Erythroblast (primary cell): Measurements from ENCODE around the gene UBE2B.

ENCODE experiments used
- DNase-seq, 2 experiments: peaks; one replicate each; lab custom pipeline; 2025; lab: John Stamatoyannopoulos, UW
- GATA1 ChIP-seq: IDR thresholded peaks from 2 replicates; pipeline ENCODE4 v1.6.1; 2011; ENCODE audit warnings: low read depth, mild to moderate bottlenecking, control low read depth, low read length, moderate library complexity
- POLR2A ChIP-seq: IDR thresholded peaks from 2 replicates; pipeline ENCODE4 v1.6.1; 2011; ENCODE audit warnings: mild to moderate bottlenecking, low read length

UBE2B gene

DNA sequence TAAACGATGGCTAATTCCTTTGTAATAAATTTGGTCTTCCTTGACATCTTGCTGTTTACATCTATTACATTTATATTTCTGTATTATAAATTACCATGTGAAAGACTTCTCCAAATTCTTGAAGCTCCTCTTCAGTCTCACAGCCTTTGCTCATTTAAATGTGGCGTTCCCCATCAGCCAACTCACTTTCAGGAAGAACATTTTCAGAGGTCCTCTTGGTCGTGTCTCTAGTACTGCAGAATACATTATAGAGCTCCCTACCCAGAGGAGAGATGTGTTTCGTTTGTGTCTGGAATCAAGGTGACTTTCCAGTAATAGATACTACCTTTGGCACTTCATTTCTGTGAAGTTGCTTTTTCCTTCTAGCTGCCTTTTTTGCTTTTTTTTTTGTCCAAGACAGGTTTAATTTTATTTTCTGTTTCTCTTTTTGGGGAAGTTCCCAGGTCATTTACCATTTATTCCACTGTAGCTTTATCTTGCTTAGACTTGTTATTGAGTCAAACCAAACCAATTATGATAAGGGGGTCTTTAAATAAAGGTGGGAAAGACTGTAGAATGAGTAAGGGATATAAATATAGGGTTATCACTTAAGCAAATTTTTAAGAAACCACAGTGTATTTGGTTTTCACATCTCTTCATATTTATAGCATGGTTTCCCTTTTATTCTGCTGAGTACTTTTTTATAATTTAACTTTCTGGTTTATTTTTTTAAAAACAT, 12.8 kb downstream of the UBE2B start:
- TF ChIP-seq POLR2A: no peak
- no peak for DNase-seq

DNA sequence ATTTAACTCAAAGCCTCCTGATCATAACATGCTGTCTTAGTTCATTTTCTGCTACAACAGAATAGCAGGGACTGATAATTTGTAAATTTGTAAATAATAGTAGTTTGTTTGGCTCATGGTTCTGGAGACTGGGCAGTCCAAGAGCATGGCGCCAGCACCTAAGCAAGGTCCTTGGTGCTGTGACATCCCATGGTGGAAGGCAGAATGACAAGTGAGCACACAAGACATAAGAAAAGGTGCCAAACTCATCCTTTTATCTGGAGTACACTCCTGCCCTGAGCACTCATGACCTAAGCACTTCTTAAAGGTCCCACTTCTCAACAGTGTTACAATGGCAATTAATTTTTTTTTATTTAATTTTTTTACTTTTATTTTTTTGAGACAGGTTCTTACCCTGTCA, 16.1 kb downstream of the UBE2B start:
- no peak for DNase-seq
- TF ChIP-seq POLR2A: no peak
- TF ChIP-seq GATA1: no peak

GRCh38 chr5:134392301-134392700, 20.9 kb downstream of the UBE2B start:
- no peak for DNase-seq
- TF ChIP-seq GATA1 (no peak), POLR2A (no peak)

GRCh38 chr5:134394932-134395331, 23.6 kb downstream of the UBE2B start:
- no peak for DNase-seq
- TF ChIP-seq POLR2A (no peak), GATA1 (no peak)

GRCh38 chr5:134396274-134396673, 24.9 kb downstream of the UBE2B start:
- no peak for TF ChIP-seq POLR2A
- no peak for TF ChIP-seq GATA1

GRCh38 chr5:134397196-134397595, 25.8 kb downstream of the UBE2B start:
- TF ChIP-seq POLR2A: no peak
- TF ChIP-seq GATA1: no peak
- DNase-seq: no peak

More at GRCh38 chr5:134396274-134396673, 24.9 kb downstream of the UBE2B start:
- DNase-seq: no peak

- no peak for TF ChIP-seq GATA1
- TF ChIP-seq POLR2A: no peak
Observed at GRCh38 chr5:134398609-134399155, 27.3 kb downstream of the UBE2B start.

DNA sequence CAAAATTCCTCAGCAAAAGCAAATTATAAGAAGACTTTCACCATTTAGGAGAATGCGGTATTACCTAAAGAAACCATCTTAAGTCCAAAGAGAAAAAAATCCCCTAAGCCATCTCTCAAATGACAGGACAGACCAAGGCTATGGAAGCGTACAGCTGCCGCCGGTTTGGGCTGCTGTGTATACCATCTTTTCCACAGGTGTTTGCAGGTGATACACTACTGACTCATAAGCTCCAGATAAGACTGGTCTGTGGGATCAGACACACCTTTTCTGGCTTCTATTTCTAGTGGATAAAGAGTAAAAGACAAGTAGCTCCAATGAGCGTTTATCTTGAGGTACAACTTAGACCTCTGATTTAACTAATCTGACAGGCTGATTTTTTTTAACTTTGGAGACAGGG, 32.6 kb downstream of the UBE2B start:
- no peak for TF ChIP-seq POLR2A
- no peak for TF ChIP-seq GATA1
- no peak for DNase-seq

More at GRCh38 chr5:134398609-134399155, 27.3 kb downstream of the UBE2B start:
- no peak for DNase-seq

GRCh38 chr5:134406390-134406789, 35.0 kb downstream of the UBE2B start:
- no peak for TF ChIP-seq GATA1
- no peak for TF ChIP-seq POLR2A
- DNase-seq: peak in 1 of 2 experiments; percentile 21

DNA sequence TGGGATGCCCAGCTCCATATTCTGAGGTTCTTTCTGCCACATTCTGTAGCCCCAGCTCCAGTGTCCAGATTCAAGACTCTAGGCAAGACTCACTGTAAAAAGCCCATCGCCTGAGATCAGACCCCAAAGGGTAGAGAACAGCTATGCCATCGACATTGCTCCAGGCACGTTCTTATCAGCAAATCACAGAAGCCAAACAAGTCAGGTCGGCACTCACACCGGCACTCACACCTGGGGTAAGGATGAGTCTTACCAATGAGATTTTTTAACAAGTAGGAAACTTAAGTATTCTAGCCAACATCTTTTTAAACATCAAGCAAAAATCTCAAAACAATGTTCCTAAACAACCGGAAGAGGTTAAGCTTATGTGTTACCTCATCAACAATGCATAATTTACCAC, 38.0 kb downstream of the UBE2B start:
- no peak for DNase-seq
- no peak for TF ChIP-seq POLR2A
- TF ChIP-seq GATA1: no peak

- no peak for DNase-seq
- TF ChIP-seq GATA1 (no peak), POLR2A (no peak)
Observed at GRCh38 chr5:134410822-134411221, 39.5 kb downstream of the UBE2B start.

DNA sequence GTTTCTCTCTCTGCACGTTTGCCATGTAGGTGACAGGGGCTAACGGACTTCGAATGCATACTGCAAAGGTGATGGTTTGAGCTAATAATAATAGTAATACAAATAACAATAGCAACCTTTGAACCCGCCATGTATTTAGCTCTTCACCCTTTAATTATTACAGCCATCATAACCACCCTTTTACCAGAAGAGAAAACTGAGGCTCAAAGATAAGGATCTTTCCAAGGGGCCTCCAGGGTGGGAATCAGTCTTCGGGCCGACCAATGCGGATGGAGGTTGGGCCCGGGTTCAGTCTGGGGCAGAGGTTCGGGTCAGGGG, 39.8 kb downstream of the UBE2B start:
- peak in 1 of 2 experiments; percentile 42 for DNase-seq
- TF ChIP-seq POLR2A (no peak), GATA1 (no peak)

DNA sequence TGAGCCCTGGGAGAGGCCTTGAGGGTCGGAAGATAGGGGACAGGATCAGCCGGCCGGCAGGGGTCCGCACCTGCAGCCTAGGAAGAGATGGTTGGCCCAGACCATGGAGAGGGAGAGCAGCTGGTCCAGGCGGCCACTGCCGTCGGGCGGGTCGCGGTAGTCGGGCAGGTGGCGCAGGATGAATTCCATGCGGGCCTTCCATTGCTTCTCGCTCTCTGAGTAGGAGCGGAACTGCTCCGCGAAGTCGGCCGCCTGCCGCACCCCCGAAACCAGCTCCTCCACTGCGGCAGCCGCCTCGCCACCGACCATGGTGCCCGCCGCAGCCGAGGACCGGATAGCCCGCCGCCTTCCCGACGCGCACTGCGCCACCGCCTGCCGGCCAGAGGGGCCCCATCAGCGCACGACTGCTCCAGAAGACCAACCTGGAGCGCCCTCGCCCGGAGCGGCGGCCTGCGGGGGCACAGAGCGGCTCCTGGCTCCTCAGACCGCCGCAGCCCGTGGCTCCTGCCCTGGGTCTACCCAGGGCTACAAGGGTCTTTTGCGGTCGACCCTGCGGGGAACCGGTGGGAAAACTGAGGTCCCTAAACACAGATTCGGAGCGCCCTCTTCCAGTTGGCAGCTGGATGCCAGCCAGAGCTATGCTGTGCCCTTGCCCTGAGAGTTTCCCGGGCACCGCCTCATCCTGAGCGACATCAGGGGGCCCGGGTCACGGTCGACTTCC, 40.3 kb downstream of the UBE2B start, which contains the start of gene CDKN2AIPNL:
Gene CDKN2AIPNL, minus strand, starts transcription at position 336 of the 721 bp plus-strand sequence. Its CDS starts 27 bp downstream, at position 309.
- TF ChIP-seq GATA1: no peak
- peak; percentile 92 for TF ChIP-seq POLR2A
- DNase-seq: peak; percentile 90 to 94

- TF ChIP-seq GATA1: no peak
- no peak for TF ChIP-seq POLR2A
- peak in 1 of 2 experiments; percentile 28 for DNase-seq
Observed at GRCh38 chr5:134413046-134413445, 41.7 kb downstream of the UBE2B start.

DNA sequence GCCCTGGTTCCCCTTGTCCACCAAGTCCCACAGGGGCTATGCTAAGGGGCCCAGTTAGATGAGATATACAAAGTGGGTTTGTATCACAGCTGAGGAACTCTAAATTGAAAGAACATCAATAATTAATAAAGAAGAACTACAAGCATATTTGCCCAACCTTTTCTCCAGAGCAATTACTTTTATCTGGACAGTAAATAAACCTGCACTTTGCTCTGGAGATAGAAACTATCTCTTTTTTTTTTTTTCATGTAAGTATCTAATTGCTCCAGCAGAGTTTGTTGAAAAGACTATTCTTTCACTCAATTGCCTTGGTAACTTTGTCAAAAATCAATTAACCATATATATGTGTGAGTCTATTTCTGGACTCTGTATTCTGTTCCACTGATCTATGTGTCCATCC, 46.3 kb downstream of the UBE2B start:
- no peak for TF ChIP-seq GATA1
- TF ChIP-seq POLR2A: no peak
- no peak for DNase-seq
